Measurements from ENCODE around the gene E2F6. TPM values are rescaled to one million over a fixed set of nuclear protein-coding genes. Genes with fewer than 3 reads are reported as not detected.

The E2F6 gene
- total and polyA plus RNA-seq, 2 of the 4 experiments (the other 2 are of a cell fraction), result 8.2 to 10.9 TPM

DNA sequence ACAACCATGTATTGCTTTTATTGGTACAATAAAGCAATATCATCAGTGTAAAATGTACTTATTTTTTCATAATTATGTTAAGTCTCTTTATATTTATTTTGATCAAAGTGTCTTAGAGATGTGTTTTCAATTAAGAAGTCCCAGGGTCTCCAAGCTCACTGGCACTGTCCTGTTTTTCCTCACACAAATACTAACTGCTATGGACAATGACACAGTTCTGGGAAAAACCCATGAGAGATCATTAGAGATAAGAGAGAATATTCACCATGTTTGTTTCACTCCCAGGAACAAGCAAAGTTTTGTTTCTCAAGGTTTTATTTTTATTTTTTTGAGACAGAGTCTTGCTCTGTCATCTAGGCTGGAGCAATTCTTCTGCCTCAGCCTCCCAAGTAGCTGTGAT, 38.7 kb downstream of the E2F6 start:
- H3K14ac ChIP-seq (replicated peaks; ENCODE audit: low read depth, low read length), result no peak overlapping the region
- BruUV-seq (replicated peaks), result no TSS peak
- no peaks in the 10 kb centered on the region for H3K36me3 ChIP-seq (ENCODE audit: control insufficient read depth, insufficient read depth, low read length)
- no peak overlapping the region for H4K91ac ChIP-seq (ENCODE audit: insufficient read depth, low read depth, low read length)
- no peaks in the 10 kb centered on the region for H3K9me3 ChIP-seq (ENCODE audit: control insufficient read depth, insufficient read depth, low read length)
- no peak overlapping the region for H3K56ac ChIP-seq (ENCODE audit: extremely low read depth, insufficient read depth, low read length)
- in situ Hi-C loops (cut with MboI; ENCODE audit: low sequenced_read_pairs) (no loop called here), intact Hi-C loops (cut with micrococcal nuclease) (no loop called here), dilution Hi-C loops (cut with HindIII; ENCODE audit: low sequenced_read_pairs, unreplicated experiment) (no loop called here)
- ChIA-PET POLR2A (ENCODE audit: unreplicated experiment) (no interaction called here), CTCF (no interaction called here)
- no peak overlapping the region for H2BK15ac ChIP-seq (ENCODE audit: low read depth, low read length)
- H2AFZ ChIP-seq (replicated peaks; ENCODE audit: low read length, poor library complexity), result no peak overlapping the region
- no peak overlapping the region for H3K4me2 ChIP-seq (ENCODE audit: low read depth, low read length)
- H3K23ac ChIP-seq (ENCODE audit: low read depth, low read length), result no peak overlapping the region
- no peak overlapping the region for H3K18ac ChIP-seq (ENCODE audit: low read depth, low read length)
- H3K9ac ChIP-seq (ENCODE audit: low read depth, low read length), result no peak overlapping the region
- no peaks in the 10 kb centered on the region for H3K79me1 ChIP-seq (ENCODE audit: low read depth in 1 of 2, low read length in 2 of 2)
- no peak overlapping the region for H4K8ac ChIP-seq (ENCODE audit: low read depth in 2 of 2, low read length in 2 of 2)
- H3K4me1 ChIP-seq (ENCODE audit: control insufficient read depth, insufficient read depth, low read length), result no peaks in the 10 kb centered on the region
- no peak overlapping the region for H2BK20ac ChIP-seq (ENCODE audit: low read depth, low read length)
- H2BK5ac ChIP-seq (ENCODE audit: low read depth, low read length, poor library complexity, severe bottlenecking), result no peak overlapping the region
- H2BK120ac ChIP-seq (ENCODE audit: low read depth, low read length), result no peak overlapping the region
- H2AK5ac ChIP-seq (ENCODE audit: low read depth, low read length), result no peak overlapping the region
- H3K9me1 ChIP-seq (ENCODE audit: insufficient read depth, low read length), result no peaks in the 10 kb centered on the region; the same call in 1 of the 2 replicates
- no peak overlapping the region for H3K27ac ChIP-seq (ENCODE audit: insufficient read depth, low read length)
- no peak overlapping the region for H2AK9ac ChIP-seq (replicated peaks; ENCODE audit: low read depth, low read length, poor library complexity)
- H3K27me3 ChIP-seq (ENCODE audit: control insufficient read depth, insufficient read depth, low read length), result no peaks in the 10 kb centered on the region
- DNase-seq (no peak), ATAC-seq (ENCODE audit: low read depth) (no peak)
- no peak overlapping the region for H4K5ac ChIP-seq (ENCODE audit: low read depth, low read length)
- H4K20me1 ChIP-seq (ENCODE audit: insufficient read depth, low read length), result no peaks in the 10 kb centered on the region
- H3K4ac ChIP-seq (ENCODE audit: low read depth, low read length), result no peak overlapping the region
- no peak overlapping the region for H3K4me3 ChIP-seq (ENCODE audit: insufficient read depth, low read depth, low read length)
- TF ChIP-seq SMC3 (IDR thresholded peaks at IDR 0.05; ENCODE audit: low read depth, low read length) (no peak), CHD1 (IDR thresholded peaks at IDR 0.05; ENCODE audit: low read depth, low read length) (no peak), RFX5 (IDR thresholded peaks at IDR 0.05; ENCODE audit: low read depth, low read length) (no peak), MXI1 (IDR thresholded peaks at IDR 0.05; ENCODE audit: borderline replicate concordance, low read depth, low read length) (no peak), RCOR1 (IDR thresholded peaks at IDR 0.05; ENCODE audit: insufficient replicate concordance, low read length) (no peak), FOS (IDR thresholded peaks at IDR 0.05; ENCODE audit: low read depth, low read length) (no peak), MAFK (IDR thresholded peaks at IDR 0.05; ENCODE audit: low read depth, low read length) (no peak), CEBPB (IDR thresholded peaks at IDR 0.05; ENCODE audit: low read depth, low read length) (no peak), NFE2L2 (IDR thresholded peaks at IDR 0.05; ENCODE audit: low read depth, low read length) (no peak), CTCF (conservative IDR thresholded peaks at IDR 0.05; ENCODE audit: low read depth, low read length) (no peak), ELK1 (IDR thresholded peaks at IDR 0.05; ENCODE audit: borderline replicate concordance, low read depth, low read length) (no peak), RAD21 (IDR thresholded peaks at IDR 0.05; ENCODE audit: low read length) (no peak), MAZ (IDR thresholded peaks at IDR 0.05; ENCODE audit: borderline replicate concordance, low read depth, low read length) (no peak), POLR2A (IDR thresholded peaks at IDR 0.05; ENCODE audit: low read depth, low read length) (no peak), BHLHE40 (IDR thresholded peaks at IDR 0.05; ENCODE audit: low read depth, low read length) (no peak), USF2 (IDR thresholded peaks at IDR 0.05; ENCODE audit: low read depth, low read length) (no peak)
